Stimulated activated CD8-positive, alpha-beta memory T cell treated with anti-CD3 and anti-CD28 coated beads, Interleukin-4, amount 100 ng/mL, for 1 hour (primary cell): ENCODE data around the gene MEST.
"Not testable (repeated sequence)": the region's sequence is repeated elsewhere in the genome, so short reads cannot be mapped to it uniquely, and the experiment has no call there.

ENCODE experiments used
- DNase-seq, 2 donors: peaks; one replicate each; pipeline ENCODE4 v3.0.0-alpha.2; 2020; ENCODE audit warnings: low read depth in 2 of 2, low spot score in 1 of 2

The MEST gene, protein sequence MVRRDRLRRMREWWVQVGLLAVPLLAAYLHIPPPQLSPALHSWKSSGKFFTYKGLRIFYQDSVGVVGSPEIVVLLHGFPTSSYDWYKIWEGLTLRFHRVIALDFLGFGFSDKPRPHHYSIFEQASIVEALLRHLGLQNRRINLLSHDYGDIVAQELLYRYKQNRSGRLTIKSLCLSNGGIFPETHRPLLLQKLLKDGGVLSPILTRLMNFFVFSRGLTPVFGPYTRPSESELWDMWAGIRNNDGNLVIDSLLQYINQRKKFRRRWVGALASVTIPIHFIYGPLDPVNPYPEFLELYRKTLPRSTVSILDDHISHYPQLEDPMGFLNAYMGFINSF

DNA sequence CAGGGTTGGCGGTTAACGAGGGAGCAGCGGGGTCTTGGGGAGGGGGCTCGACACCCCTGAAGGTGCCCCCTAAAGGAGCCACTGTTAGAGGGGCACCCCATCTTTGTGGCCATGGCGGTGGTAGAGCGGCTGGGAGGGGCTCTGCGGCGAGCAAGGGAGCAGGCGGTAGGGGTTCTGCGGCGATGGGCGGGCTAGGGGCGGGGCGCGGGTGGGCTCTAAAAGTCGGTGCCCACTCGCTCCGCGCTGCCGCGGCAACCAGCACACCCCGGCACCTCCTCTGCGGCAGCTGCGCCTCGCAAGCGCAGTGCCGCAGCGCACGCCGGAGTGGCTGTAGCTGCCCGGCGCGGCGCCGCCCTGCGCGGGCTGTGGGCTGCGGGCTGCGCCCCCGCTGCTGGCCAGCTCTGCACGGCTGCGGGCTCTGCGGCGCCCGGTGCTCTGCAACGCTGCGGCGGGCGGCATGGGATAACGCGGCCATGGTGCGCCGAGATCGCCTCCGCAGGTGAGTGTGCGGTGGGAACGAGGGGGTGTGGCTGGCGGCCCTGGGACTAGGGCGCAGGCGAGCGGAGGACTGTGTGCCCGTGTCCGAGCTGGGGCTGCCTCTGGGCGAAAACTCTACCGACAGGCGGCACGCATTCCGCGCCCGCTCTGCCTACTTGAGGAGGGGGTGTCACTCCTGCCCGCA lies at the start of gene MEST:
Gene MEST, plus strand, starts transcription at position 245 of the 682 bp plus-strand sequence. Its CDS starts 229 bp downstream, at position 474.
- DNase-seq: no peak

DNA sequence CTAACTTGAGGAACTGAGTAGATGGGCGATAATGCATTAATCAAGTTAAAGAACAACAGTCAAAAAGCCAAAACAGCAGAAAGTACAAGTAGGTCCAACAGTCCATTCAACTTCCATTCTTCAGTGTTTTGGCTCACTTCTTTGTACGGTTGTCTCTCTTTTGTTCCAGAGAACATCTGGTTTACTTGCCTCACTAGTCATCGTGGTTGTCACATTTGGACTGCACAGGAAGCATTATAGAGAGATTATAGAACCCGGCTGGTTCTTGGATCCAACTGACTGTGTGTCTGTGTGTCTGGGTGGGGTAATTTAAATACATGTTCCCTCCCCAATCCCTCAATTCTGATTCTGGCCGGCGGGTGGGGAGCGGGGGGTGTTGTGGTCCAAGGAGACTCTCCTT lies 49.3 kb upstream of the MEST start:
- DNase-seq: no peak

DNA sequence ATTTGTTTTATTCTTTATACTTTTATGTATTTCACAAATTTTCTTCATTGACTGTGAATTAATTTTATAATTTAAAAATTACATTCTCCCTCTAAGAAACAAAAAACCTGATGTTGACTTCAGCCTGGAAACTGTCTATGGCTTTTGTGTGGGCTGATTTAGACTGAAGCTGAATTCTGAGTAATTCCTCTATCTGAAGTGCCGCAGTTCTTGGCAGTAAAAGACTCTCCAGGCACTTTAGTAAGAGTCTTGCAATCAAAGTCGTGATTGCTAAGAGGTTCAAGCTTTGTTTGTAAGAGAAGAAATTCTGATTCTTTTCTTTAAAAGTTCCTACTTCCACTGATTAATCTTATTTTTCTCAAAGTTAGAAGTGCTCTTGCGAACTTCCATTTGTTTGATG lies 47.7 kb upstream of the MEST start:
- no peak for DNase-seq

DNA sequence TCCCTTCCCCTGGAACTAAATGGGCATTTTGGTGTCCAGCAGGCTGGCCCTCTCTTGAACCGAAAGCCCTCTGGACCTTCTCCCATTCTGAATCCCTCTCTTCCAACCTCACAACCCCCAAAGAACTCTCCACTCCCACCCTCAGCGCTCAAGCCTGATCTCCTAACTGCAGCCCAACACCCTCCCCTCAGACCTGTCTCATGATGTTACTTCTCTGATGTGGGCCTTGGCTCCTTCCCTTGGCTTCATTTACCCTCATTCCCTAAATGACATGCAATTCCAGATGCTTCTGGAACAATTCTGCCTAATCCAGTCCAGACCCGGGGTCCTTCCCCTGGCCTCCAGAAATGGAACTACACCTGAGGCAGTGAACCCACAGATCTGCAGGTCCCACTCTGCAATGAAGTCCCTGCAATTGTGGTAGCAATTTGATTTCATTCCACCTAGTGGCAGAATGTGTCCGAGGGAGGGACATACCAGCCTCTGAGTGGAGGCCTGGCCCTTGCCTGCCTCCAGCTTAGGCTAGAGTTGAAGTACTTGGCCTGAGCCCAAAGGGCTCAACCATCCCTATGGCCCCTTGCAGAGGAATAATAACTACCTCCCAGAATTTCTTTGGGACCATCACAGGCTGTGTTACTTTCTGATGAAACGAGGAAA lies 47.0 kb upstream of the MEST start:
- DNase-seq: no peak

DNA sequence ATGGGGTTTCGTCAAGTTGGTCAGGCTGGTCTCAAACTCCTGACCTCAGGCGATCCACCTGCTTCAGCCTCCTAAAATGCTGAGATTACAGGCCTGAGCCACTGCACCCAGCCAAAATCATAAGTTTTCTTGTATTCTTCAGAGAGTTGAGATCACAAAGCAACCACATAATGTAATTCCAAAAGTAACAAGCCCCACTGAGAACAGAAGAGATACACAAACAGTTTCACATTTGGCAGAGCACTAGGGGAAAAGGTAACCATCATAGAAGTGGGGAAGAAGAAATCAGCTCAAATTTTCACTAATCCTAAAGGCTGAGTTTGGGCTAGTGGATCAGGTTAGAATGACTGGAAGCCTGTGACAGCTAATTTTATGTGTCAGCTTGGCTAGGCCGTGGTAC lies 45.6 kb upstream of the MEST start:
- DNase-seq: no peak

DNA sequence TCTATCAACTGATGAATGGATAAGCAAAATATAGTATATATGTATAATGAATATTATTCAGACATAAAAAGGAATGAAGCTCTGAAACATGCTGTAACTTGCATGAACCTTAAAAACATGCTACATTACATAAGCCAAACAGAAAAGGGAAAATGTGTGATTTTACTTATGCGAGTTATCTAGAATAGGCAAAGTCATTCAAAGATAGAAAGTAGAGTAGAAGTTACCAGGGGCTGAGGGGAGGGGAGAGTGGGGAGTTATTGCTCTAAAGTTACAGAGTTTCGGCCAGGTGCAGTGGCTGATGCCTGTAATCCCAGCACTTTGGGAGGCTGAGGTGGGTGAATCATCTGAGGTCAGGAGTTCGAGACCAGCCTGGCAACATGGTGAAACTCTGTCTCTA lies 40.5 kb upstream of the MEST start:
- DNase-seq: not testable (repeated sequence)

DNA sequence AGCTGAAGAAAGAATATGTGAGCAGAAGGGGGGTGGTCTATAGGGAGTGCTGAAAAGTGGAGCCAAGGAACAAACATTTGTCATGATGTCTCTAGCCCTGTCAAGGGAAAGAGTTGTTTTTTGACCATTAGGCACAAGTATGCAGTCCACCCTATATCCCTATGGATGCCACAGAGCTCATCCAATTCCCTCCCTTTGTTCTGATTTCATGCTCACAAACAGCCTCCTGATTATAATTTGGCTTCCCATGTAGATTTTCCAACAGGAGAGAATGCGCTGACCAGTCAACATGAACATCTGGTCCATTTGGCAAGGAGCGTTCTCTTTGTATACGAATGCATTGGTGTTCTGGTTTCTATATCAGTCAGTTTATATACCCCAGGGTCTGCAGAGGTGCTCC lies 38.9 kb upstream of the MEST start:
- DNase-seq: no peak

DNA sequence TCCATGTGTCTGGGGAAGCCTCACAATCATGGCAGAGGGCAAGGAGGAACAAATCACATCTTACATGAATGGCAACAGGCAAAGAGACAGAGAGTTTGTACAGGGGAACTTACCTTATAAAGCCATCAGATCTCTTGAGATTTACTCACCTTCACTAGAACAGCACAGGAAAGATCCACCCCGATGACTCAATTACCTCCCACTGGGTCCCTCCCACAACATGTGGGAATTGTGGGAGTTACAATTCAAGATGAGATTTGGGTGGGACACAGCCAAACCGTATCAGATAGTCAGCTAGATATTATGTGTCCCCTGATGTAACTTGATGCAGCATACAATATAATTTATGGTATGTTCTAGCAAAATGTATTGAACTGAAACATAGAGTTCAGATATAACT lies 36.9 kb upstream of the MEST start:
- no peak for DNase-seq

DNA sequence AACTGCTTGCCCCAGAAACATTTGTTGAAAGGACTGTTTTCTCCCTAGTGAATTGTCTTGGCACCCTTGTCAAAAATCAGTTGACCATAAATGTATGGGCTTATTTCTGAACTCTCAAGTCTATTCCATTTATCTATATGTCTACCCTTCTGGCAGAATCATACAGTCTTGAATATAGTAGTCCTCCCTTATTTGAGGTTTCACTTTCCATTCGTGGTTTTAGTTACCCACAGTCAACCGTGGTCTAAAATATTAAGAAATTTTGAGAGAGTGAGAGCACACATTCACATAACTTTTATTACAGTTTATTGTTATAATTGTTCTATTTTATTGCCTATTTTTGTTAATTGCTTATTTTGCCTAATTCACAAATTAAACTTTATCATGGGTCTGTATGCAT lies 33.6 kb upstream of the MEST start:
- no peak for DNase-seq

DNA sequence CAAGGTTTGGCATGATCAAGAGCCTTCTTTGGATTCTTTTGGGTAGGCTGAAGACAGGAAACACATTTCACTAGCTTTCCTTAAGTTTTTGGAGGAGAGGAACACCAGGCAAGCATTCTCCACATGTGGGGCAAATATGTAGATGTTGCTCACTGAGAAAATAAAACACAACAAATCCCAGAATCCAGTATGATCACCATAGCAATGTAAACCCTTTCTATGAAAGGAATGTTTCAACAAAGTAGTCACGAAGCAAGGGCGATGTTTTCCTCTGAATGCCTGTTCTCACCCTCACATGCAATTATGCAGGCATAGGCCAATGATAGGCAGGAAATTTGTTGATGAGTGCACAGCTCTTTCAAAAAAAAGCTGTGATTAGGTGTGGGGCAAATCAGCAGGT lies 30.6 kb upstream of the MEST start:
- no peak for DNase-seq

DNA sequence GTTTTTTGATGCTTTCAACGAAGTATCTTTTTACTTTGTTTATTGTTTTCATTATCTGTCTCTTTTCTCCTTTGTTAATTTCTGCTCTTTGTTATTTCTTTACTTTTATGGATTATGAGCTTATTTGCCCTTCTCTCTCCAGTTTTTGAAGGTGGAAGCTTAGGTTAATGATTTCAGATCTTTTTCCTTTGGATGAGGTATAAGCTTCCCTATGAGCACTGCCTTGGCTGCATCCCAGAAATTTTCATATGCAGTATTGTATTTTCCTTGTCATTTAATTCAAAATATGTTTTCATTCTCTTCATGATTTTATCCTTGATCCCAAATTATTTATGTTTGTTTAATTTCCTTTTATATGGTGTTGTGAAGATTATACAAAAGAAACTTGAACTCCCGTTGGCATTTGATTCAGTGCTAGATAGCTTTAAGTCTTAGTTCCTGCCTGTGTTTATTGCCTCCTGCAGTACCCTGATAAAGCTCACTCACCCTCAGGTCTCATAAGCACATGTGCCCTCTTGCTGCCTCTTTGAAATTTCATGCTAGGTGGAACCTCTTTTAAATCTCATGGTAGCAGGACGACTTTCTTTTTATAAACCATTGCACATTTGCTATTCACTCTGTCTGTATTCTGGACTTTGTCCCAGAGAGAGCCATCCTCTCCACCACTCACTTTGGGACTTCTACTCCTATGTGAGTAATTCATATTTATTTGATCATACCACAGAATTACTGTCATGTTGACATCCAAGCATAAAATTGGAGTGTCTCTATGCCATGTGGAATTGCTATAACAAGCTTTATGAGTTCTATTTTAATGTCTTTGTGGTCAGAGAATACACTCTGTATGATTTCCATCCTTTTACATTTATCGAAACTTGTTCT lies 28.1 kb upstream of the MEST start:
- DNase-seq: no peak

DNA sequence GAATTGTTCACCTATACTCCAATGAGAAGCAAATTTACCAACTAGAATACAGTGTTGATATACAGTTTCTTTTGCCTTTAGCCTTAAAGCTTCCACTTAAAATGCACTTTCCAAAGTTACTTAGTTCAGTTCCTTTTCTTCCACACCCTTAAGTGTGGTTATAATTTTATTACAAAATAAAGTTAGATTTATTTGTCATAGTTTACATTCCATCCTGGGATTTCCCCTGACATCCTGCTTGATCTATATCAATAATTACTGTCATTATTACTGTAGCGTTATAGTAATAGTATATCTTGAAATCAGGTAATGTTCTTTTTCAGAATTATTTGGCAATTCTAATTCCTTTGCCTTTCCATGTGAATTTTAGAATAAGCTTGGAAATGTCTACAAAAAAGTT lies 23.3 kb upstream of the MEST start:
- DNase-seq: no peak

DNA sequence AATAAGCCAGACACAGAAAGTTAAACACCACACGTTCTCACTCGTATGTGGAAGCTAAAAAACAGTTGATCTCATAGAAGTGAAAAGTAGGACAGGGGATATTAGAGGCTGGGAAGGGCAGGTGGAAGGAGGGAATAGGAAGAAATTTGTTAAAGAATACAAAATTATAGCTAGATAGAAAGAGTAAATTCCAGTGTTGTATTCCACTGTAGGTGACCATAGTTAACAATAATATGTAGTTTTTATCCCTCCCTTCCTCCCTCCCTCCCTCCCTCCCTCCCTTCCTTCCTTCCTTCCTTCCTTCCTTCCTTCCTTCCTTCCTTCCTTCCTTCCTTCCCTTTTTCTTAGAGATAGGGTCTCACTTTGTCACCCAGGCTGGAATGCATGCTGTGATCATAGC lies 19.9 kb upstream of the MEST start:
- no peak for DNase-seq

DNA sequence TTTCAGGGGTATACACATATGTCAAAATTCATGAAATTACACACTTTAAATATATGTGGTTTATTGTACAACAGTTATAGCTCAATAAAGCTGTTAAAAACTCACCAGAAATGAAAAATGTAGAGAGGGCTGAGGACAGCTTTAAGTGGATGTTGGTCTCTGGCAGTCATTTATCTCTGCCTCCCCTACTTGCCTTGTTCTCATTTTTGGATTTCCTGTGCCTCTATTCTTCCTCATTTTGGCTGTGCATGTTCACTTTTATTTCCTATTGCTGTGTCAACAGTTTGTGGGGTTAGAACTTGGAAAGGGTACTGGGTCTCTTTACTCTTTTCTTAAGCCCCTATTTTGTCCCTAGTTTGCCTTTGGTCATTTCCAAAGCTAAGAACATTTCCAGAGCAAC lies 18.6 kb upstream of the MEST start:
- no peak for DNase-seq

DNA sequence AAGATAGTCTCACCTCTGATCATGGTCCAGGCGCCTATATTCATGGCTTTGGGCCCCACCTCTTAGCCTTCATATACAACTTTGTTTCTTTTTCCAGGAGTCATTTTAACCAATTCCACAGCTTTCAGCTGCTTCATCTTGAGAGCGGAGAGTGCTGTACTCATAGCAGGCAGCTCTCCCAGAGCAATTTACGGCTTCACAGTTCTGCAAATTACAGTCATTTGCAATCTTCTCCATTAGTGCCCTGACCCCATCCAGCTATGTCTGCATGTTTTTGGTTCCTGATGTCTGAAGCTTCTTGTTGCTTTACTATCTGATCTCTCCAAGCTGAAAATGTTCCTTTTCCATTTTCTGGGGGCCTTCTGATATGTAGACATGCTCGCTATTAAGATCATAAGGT lies 18.0 kb upstream of the MEST start:
- no peak for DNase-seq

DNA sequence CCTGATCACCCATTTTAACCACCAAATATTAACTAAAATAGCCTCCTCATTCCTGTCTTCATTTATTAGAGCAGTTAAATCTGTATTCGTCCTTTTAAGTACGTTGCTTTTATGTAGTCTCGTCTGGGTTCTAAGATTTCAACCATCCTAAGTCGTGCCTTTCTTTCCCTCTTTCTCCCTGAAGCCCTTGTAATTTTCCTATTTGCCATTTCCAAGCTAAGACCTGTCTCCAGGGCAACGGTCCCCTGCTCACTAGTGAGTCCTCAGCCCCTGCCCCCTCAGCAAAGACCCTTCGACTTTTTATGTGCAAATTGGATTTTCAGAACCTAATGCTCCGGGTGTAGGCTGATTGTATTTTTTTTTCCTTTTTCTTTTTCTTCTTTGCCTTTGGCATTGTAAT lies 16.1 kb upstream of the MEST start:
- no peak for DNase-seq

DNA sequence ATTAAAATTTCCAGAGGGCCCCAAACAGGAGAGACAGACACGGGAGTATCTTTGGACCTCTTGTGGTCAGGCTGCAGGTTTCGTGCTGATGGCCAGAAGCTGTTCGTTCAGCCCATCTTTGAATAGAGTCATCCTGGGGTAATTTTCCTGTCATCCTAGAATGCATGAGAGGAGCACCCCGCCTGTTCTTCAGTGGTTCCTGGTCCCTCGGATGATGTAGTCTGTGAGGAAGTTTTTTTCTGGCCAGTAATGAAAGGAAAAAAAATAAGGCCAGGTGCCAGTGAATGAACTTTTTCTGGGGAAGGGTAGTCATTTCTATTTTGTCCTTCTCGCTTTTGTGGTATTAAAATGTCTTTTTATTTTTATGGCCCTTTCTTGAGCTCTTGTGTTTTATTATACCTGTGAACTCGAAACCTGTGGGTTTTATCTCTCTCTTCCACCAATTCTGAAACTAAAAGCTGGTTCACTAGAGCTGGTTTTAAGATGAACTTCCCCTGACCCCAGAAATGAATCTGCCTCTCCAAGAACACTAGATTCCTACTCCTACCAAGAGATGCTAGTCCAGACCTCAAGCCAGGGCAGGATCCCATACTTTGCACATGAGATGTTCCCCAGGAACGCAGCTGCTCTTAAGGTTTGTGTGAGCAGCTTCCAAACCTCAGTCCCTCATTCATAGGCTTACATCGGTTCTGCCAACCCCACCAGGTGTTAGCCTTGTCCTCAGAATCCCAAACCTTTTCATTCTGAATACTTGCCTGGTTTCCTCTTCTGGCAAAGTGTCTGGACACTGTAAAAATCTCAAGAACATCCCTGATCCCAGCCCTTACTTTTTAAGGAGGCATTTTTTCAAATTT lies 15.4 kb upstream of the MEST start:
- DNase-seq: no peak

DNA sequence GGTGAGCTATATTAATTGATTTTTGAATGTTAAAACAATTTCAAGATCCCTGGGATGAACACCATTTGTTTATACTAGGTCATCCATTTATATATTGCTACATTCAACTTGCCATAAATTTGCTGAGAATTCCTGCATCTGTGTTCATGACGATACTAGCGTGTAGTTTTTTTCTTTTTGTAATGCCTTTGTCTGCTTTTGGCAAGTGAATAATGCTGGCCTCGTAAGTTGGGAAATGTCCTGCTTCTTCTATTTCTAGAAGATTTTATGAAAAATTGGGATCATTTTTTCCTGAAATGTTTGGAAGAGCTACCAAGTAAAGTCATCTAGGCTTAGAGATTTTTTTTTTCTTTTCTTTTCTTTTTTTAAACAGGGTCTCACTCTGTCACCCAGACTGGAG lies 12.9 kb upstream of the MEST start:
- DNase-seq: no peak

DNA sequence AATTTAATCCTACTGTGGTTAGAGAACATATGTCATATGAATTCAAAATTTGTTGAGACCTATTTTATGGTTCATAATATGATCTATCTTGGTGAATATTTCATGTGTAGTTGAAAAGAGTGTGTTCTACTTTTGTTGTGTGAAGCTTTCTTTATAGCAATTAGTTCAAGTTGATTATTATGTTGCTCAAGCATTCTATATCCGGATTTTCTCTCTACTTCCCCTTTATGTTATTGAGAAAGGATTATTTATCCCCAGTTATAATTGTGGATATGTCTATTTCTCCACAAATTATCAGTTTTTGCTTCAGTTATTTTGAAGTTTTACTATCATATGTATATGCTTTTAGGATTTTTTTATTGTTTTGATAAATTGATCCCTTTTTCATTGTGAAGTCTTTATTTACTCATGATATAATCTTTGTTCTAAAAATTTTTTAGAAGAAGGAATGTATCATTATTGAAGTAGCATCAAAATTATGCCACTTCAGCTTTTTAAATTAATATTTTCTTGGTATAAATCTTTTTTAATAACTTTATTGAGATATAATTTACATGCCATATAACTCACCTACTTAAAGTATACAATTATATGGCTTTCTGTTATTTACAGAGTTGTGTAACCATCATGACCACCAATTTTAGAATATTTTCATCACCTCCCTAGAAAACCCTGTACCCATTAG lies 12.0 kb upstream of the MEST start:
- no peak for DNase-seq

DNA sequence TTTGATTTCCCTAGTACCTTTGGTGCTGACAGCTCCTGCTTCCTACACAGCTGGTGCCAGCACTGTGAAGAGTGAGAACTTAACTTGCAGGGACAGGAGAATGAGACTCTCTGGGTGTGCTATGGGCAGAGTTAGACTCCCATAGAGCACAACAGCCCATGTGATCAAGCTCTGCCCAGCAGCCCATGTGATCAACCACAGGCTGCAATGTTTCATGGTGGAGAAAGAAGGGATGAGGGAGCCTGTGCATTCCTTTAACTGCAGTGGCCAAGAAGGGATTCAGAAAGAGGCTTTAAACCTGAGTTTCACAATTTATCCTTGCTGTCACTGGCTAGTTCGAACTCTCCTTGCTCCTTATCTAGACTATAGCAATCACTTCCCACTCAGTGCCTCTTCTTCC lies 10.0 kb upstream of the MEST start:
- no peak for DNase-seq
